ENCODE results near the gene KCND1.

DNA sequence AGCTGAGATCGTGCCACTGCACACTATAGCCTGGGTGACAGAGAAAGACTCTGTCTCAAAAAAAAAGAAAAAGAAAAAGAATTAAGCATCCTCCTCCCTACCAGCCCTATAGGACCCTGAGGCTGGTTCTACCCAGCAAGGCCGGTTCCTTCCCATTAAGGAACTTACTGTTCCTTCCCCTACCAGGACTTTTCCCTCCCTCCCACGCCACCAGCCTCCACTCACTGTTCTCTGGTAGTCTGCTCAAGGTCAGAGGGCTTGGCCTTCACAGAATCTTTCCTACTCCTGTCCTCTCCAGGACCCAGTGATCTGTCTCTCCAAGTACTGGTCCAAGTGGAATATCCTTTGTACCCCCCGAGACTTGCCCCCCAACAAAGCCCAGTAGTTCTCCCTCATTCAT is 29.0 kb upstream of the KCND1 start:
- TF ChIP-seq TARDBP (IDR thresholded peaks at IDR 0.05): no peak
- no peak for TF ChIP-seq NFRKB (IDR thresholded peaks at IDR 0.05)
- TF ChIP-seq FOXK2 (IDR thresholded peaks at IDR 0.05): no peak
- TF ChIP-seq BHLHE40 (IDR thresholded peaks at IDR 0.05; ENCODE audit: borderline replicate concordance): no peak
- no peak for TF ChIP-seq FOXA1 (IDR thresholded peaks at IDR 0.05)
